OCI-LY3 (cell line): Measurements from ENCODE around the gene SERPINB13.

Source experiments
- H2AFZ ChIP-seq: fragments of 200-600, 300-600 bp; shearing (Covaris generic); 2 replicates; pipeline ENCODE4 v1.6.0; 2014; ENCODE audit warnings: antibody characterized with exemption, low read depth, low read length
- H3K27ac ChIP-seq: fragments of 200-600, 300-600 bp; sonication (generic); 2 replicates; pipeline ENCODE4 v1.5.1; 2014; ENCODE audit warnings: mild to moderate bottlenecking, low read length, moderate library complexity, mixed read lengths
- H3K27me3 ChIP-seq: fragments of 200-600, 300-600 bp; sonication (generic); 2 replicates; pipeline ENCODE4 v1.6.1; 2014; ENCODE audit warnings: low read depth, low read length, mixed read lengths
- H3K36me3 ChIP-seq: fragments of 200-600, 300-600 bp; sonication (generic); replicated peaks from 2 replicates; pipeline ENCODE3; 2014; ENCODE audit warnings: low read depth, low read length, mixed read lengths
- H3K4me1 ChIP-seq: fragments of 300-600, 200-600 bp; sonication (generic); 2 replicates; pipeline ENCODE4 v1.6.1; 2014; ENCODE audit warnings: low read length, mixed read lengths
- H3K4me2 ChIP-seq: fragments of 200-600, 300-600 bp; sonication (generic); 2 replicates; pipeline ENCODE4 v1.6.1; 2014; ENCODE audit warnings: low read length, mixed read lengths
- H3K4me3 ChIP-seq: fragments of 300-600, 200-600 bp; sonication (generic); 2 replicates; pipeline ENCODE4 v1.5.1; 2014; ENCODE audit warnings: antibody characterized with exemption, mild to moderate bottlenecking, low read length, moderate library complexity
- H3K79me2 ChIP-seq: fragments of 300-600, 200-600 bp; shearing (Covaris generic); 2 replicates; pipeline ENCODE4 v1.6.1; 2014; ENCODE audit warnings: mild to moderate bottlenecking, low read length, mixed read lengths
- H3K9ac ChIP-seq: fragments of 300-600, 200-600 bp; shearing (Covaris generic); 2 replicates; pipeline ENCODE4 v1.6.0; 2014; ENCODE audit warnings: mild to moderate bottlenecking, low read length, moderate library complexity
- H3K9me3 ChIP-seq: fragments of 200-600, 300-600 bp; shearing (Covaris generic); 2 replicates; pipeline ENCODE4 v1.6.1; 2014; ENCODE audit warnings: low read length, mixed read lengths; ENCODE audit not compliant: insufficient read depth
- H4K20me1 ChIP-seq: fragments of 200-600, 300-600 bp; sonication (generic); 2 replicates; pipeline ENCODE4 v1.6.1; 2016; ENCODE audit warnings: low read length, mixed read lengths; ENCODE audit not compliant: insufficient read depth
- CTCF ChIP-seq: fragments of 200-600, 300-600 bp; sonication (generic); IDR thresholded peaks from 2 replicates; pipeline ENCODE4 v1.5.1; 2014; ENCODE audit warnings: antibody characterized with exemption, low read length, low read depth
- EZH2phosphoT487 ChIP-seq: fragments of 200-600 bp; shearing (Covaris generic); IDR thresholded peaks from 2 replicates; pipeline ENCODE4 v1.6.1; 2018; ENCODE audit warnings: antibody characterized with exemption, mixed run types, low read depth

The SERPINB13 gene

GRCh38 chr18:63617915-63618234, 30.7 kb downstream of the SERPINB13 start:
- H3K4me3 ChIP-seq, result no peak overlapping the region
- no peak overlapping the region; the same call in 1 of the 2 replicates for H2AFZ ChIP-seq
- no peak overlapping the region for H3K9ac ChIP-seq
- H3K27ac ChIP-seq, result no peak overlapping the region
- no peaks in the 10 kb centered on the region for H3K79me2 ChIP-seq
- peaks cover 3% of the 10 kb centered on the region for H3K36me3 ChIP-seq
- TF ChIP-seq EZH2phosphoT487 (no peak), CTCF (no peak)
- H3K27me3 ChIP-seq, result no peaks in the 10 kb centered on the region
- H3K9me3 ChIP-seq, result 0 out of 2 replicates have a peak, but pooled peaks cover 17% of the 10 kb centered on the region
- no peaks in the 10 kb centered on the region for H4K20me1 ChIP-seq
- H3K4me2 ChIP-seq, result no peak overlapping the region
- H3K4me1 ChIP-seq, result peaks cover 6% of the 10 kb centered on the region

GRCh38 chr18:63619661-63620060, 32.5 kb downstream of the SERPINB13 start:
- Histone ChIP-seq H3K4me2 (no peak overlapping the region), H4K20me1 (no peaks in the 10 kb centered on the region), H3K27ac (no peak overlapping the region), H2AFZ (no peak overlapping the region), H3K79me2 (no peaks in the 10 kb centered on the region), H3K9ac (no peak overlapping the region), H3K4me3 (no peak overlapping the region), H3K4me1 (peaks cover 6% of the 10 kb centered on the region), H3K36me3 (peaks cover 6% of the 10 kb centered on the region), H3K27me3 (no peaks in the 10 kb centered on the region), H3K9me3 (peaks cover 33% of the 10 kb centered on the region)
- TF ChIP-seq EZH2phosphoT487 (no peak), CTCF (no peak)

GRCh38 chr18:63624863-63625262, 37.7 kb downstream of the SERPINB13 start:
- Histone ChIP-seq H3K9ac (no peak overlapping the region), H3K36me3 (peaks cover 25% of the 10 kb centered on the region), H3K9me3 (peaks cover 68% of the 10 kb centered on the region), H3K27me3 (no peaks in the 10 kb centered on the region), H3K4me2 (no peak overlapping the region), H3K27ac (no peak overlapping the region), H2AFZ (no peak overlapping the region), H3K79me2 (no peaks in the 10 kb centered on the region), H3K4me3 (no peak overlapping the region), H3K4me1 (no peaks in the 10 kb centered on the region), H4K20me1 (no peaks in the 10 kb centered on the region)
- no peak for TF ChIP-seq CTCF
- TF ChIP-seq EZH2phosphoT487, result no peak

- TF ChIP-seq EZH2phosphoT487 (no peak), CTCF (no peak)
- no peak overlapping the region for H3K9ac ChIP-seq
- no peaks in the 10 kb centered on the region for H3K27me3 ChIP-seq
- peaks cover 70% of the 10 kb centered on the region for H3K9me3 ChIP-seq
- H3K4me2 ChIP-seq, result no peak overlapping the region
- no peak overlapping the region for H2AFZ ChIP-seq
- no peak overlapping the region for H3K4me3 ChIP-seq
- H4K20me1 ChIP-seq, result no peaks in the 10 kb centered on the region
- H3K36me3 ChIP-seq, result peaks cover 24% of the 10 kb centered on the region
- no peak overlapping the region for H3K27ac ChIP-seq
- no peaks in the 10 kb centered on the region for H3K79me2 ChIP-seq
- H3K4me1 ChIP-seq, result no peaks in the 10 kb centered on the region
These were observed 39.3 kb downstream of the SERPINB13 start for GRCh38 chr18:63626431-63626830.
